GM19395 (cell line): Measurements from ENCODE around the gene ARHGAP32.

Source experiments
- ATAC-seq: cut with Tn5 transposase; IDR thresholded peaks from one replicate; pipeline ENCODE4 v1.9.1; 2021; ENCODE audit warnings: mild to moderate bottlenecking, moderate library complexity; ENCODE audit not compliant: unreplicated experiment

Gene ARHGAP32

GRCh38 chr11:129192150-129192549 is at the start of gene ARHGAP32:
Gene ARHGAP32 (minus strand): TSS chr11:129192325. CDS start chr11:129192198, 127 bp downstream.
- no peak for ATAC-seq

- no peak for ATAC-seq
These were observed 47.1 kb upstream of the ARHGAP32 start for GRCh38 chr11:129239207-129239606.

- ATAC-seq: no peak
These were observed 45.9 kb upstream of the ARHGAP32 start for GRCh38 chr11:129237880-129238638.

GRCh38 chr11:129237456-129237855 is 45.3 kb upstream of the ARHGAP32 start:
- no peak for ATAC-seq

- ATAC-seq: no peak
These were observed 44.7 kb upstream of the ARHGAP32 start for GRCh38 chr11:129236850-129237249.

- ATAC-seq: no peak
These were observed 42.9 kb upstream of the ARHGAP32 start for GRCh38 chr11:129234978-129235377.

GRCh38 chr11:129230006-129230405 is 37.9 kb upstream of the ARHGAP32 start:
- no peak for ATAC-seq

- no peak for ATAC-seq
These were observed 34.2 kb upstream of the ARHGAP32 start for GRCh38 chr11:129226207-129226798.

GRCh38 chr11:129225190-129225589 is 33.1 kb upstream of the ARHGAP32 start:
- no peak for ATAC-seq

- ATAC-seq: no peak
These were observed 32.4 kb upstream of the ARHGAP32 start for GRCh38 chr11:129224538-129224937.

GRCh38 chr11:129223701-129224149 is 31.6 kb upstream of the ARHGAP32 start:
- ATAC-seq: no peak

GRCh38 chr11:129223260-129223659 is 31.1 kb upstream of the ARHGAP32 start:
- no peak for ATAC-seq

GRCh38 chr11:129222158-129222557 is 30.0 kb upstream of the ARHGAP32 start:
- no peak for ATAC-seq

- no peak for ATAC-seq
These were observed 23.6 kb upstream of the ARHGAP32 start for GRCh38 chr11:129215506-129216245.

- no peak for ATAC-seq
These were observed 22.7 kb upstream of the ARHGAP32 start for GRCh38 chr11:129214710-129215295.

GRCh38 chr11:129213261-129213660 is 21.1 kb upstream of the ARHGAP32 start:
- no peak for ATAC-seq

GRCh38 chr11:129211397-129211796 is 19.3 kb upstream of the ARHGAP32 start:
- ATAC-seq: no peak

GRCh38 chr11:129210831-129211181 is 18.7 kb upstream of the ARHGAP32 start:
- ATAC-seq: no peak

GRCh38 chr11:129209891-129210830 is 18.0 kb upstream of the ARHGAP32 start:
- ATAC-seq: no peak

- ATAC-seq: no peak
These were observed 16.7 kb upstream of the ARHGAP32 start for GRCh38 chr11:129208863-129209262.
